ENCODE results near the gene LRBA.

Gene LRBA

GRCh38 chr4:150240011-150240410 is 775.1 kb downstream of the LRBA start:
- Histone ChIP-seq H3K36me3 (ENCODE audit: control insufficient read depth in 2 of 2, insufficient read depth in 2 of 2, low read length in 2 of 2) (no peaks in the 10 kb centered on the region), H3K4me3 (ENCODE audit: low read length in 2 of 2) (no peak overlapping the region), H3K9ac (ENCODE audit: low read depth in 1 of 2, low read length in 2 of 2) (no peak overlapping the region), H3K4me1 (ENCODE audit: control insufficient read depth in 2 of 2, insufficient read depth in 2 of 2, low read length in 2 of 2) (no peaks in the 10 kb centered on the region), H3K27ac (ENCODE audit: low read depth in 2 of 2, low read length in 2 of 2) (no peak overlapping the region), H3K9me3 (ENCODE audit: control insufficient read depth in 2 of 2, low read length in 2 of 2) (no peaks in the 10 kb centered on the region), H3K27me3 (ENCODE audit: control insufficient read depth in 2 of 2, insufficient read depth in 2 of 2, low read length in 2 of 2) (no peaks in the 10 kb centered on the region)

GRCh38 chr4:150238591-150238990 is 776.5 kb downstream of the LRBA start:
- H3K9ac ChIP-seq (ENCODE audit: low read depth in 1 of 2, low read length in 2 of 2): no peak overlapping the region
- H3K9me3 ChIP-seq (ENCODE audit: control insufficient read depth in 2 of 2, low read length in 2 of 2): no peaks in the 10 kb centered on the region
- H3K27ac ChIP-seq (ENCODE audit: low read depth in 2 of 2, low read length in 2 of 2): no peak overlapping the region
- no peak overlapping the region for H3K4me3 ChIP-seq (ENCODE audit: low read length in 2 of 2)
- no peaks in the 10 kb centered on the region for H3K27me3 ChIP-seq (ENCODE audit: control insufficient read depth in 2 of 2, insufficient read depth in 2 of 2, low read length in 2 of 2)
- no peaks in the 10 kb centered on the region for H3K4me1 ChIP-seq (ENCODE audit: control insufficient read depth in 2 of 2, insufficient read depth in 2 of 2, low read length in 2 of 2)
- H3K36me3 ChIP-seq (ENCODE audit: control insufficient read depth in 2 of 2, insufficient read depth in 2 of 2, low read length in 2 of 2): no peaks in the 10 kb centered on the region

- Histone ChIP-seq H3K9ac (ENCODE audit: low read depth in 1 of 2, low read length in 2 of 2) (no peak overlapping the region), H3K4me1 (ENCODE audit: control insufficient read depth in 2 of 2, insufficient read depth in 2 of 2, low read length in 2 of 2) (no peaks in the 10 kb centered on the region), H3K4me3 (ENCODE audit: low read length in 2 of 2) (no peak overlapping the region), H3K27me3 (ENCODE audit: control insufficient read depth in 2 of 2, insufficient read depth in 2 of 2, low read length in 2 of 2) (no peaks in the 10 kb centered on the region), H3K9me3 (ENCODE audit: control insufficient read depth in 2 of 2, low read length in 2 of 2) (no peaks in the 10 kb centered on the region), H3K36me3 (ENCODE audit: control insufficient read depth in 2 of 2, insufficient read depth in 2 of 2, low read length in 2 of 2) (no peaks in the 10 kb centered on the region), H3K27ac (ENCODE audit: low read depth in 2 of 2, low read length in 2 of 2) (no peak overlapping the region)
Observed at GRCh38 chr4:150237110-150237872, 777.8 kb downstream of the LRBA start.

- Histone ChIP-seq H3K4me1 (ENCODE audit: control insufficient read depth in 2 of 2, insufficient read depth in 2 of 2, low read length in 2 of 2) (no peaks in the 10 kb centered on the region), H3K9me3 (ENCODE audit: control insufficient read depth in 2 of 2, low read length in 2 of 2) (no peaks in the 10 kb centered on the region), H3K4me3 (ENCODE audit: low read length in 2 of 2) (no peak overlapping the region), H3K27ac (ENCODE audit: low read depth in 2 of 2, low read length in 2 of 2) (no peak overlapping the region), H3K27me3 (ENCODE audit: control insufficient read depth in 2 of 2, insufficient read depth in 2 of 2, low read length in 2 of 2) (no peaks in the 10 kb centered on the region), H3K9ac (ENCODE audit: low read depth in 1 of 2, low read length in 2 of 2) (no peak overlapping the region), H3K36me3 (ENCODE audit: control insufficient read depth in 2 of 2, insufficient read depth in 2 of 2, low read length in 2 of 2) (no peaks in the 10 kb centered on the region)
Observed at GRCh38 chr4:150236626-150237025, 778.5 kb downstream of the LRBA start.

GRCh38 chr4:150235808-150236271 is 779.2 kb downstream of the LRBA start:
- Histone ChIP-seq H3K27me3 (ENCODE audit: control insufficient read depth in 2 of 2, insufficient read depth in 2 of 2, low read length in 2 of 2) (no peaks in the 10 kb centered on the region), H3K4me3 (ENCODE audit: low read length in 2 of 2) (no peak overlapping the region), H3K27ac (ENCODE audit: low read depth in 2 of 2, low read length in 2 of 2) (peak overlapping the region in 1 of 2 donors; percentile 6), H3K4me1 (ENCODE audit: control insufficient read depth in 2 of 2, insufficient read depth in 2 of 2, low read length in 2 of 2) (no peaks in the 10 kb centered on the region), H3K9ac (ENCODE audit: low read depth in 1 of 2, low read length in 2 of 2) (no peak overlapping the region), H3K9me3 (ENCODE audit: control insufficient read depth in 2 of 2, low read length in 2 of 2) (no peaks in the 10 kb centered on the region), H3K36me3 (ENCODE audit: control insufficient read depth in 2 of 2, insufficient read depth in 2 of 2, low read length in 2 of 2) (no peaks in the 10 kb centered on the region)

GRCh38 chr4:150235317-150235716 is 779.8 kb downstream of the LRBA start:
- Histone ChIP-seq H3K9me3 (ENCODE audit: control insufficient read depth in 2 of 2, low read length in 2 of 2) (no peaks in the 10 kb centered on the region), H3K36me3 (ENCODE audit: control insufficient read depth in 2 of 2, insufficient read depth in 2 of 2, low read length in 2 of 2) (no peaks in the 10 kb centered on the region), H3K27ac (ENCODE audit: low read depth in 2 of 2, low read length in 2 of 2) (no peak overlapping the region), H3K27me3 (ENCODE audit: control insufficient read depth in 2 of 2, insufficient read depth in 2 of 2, low read length in 2 of 2) (no peaks in the 10 kb centered on the region), H3K9ac (ENCODE audit: low read depth in 1 of 2, low read length in 2 of 2) (no peak overlapping the region), H3K4me3 (ENCODE audit: low read length in 2 of 2) (no peak overlapping the region), H3K4me1 (ENCODE audit: control insufficient read depth in 2 of 2, insufficient read depth in 2 of 2, low read length in 2 of 2) (no peaks in the 10 kb centered on the region)

- Histone ChIP-seq H3K27ac (ENCODE audit: low read depth in 2 of 2, low read length in 2 of 2) (no peak overlapping the region), H3K4me3 (ENCODE audit: low read length in 2 of 2) (no peak overlapping the region), H3K9ac (ENCODE audit: low read depth in 1 of 2, low read length in 2 of 2) (no peak overlapping the region), H3K27me3 (ENCODE audit: control insufficient read depth in 2 of 2, insufficient read depth in 2 of 2, low read length in 2 of 2) (no peaks in the 10 kb centered on the region), H3K9me3 (ENCODE audit: control insufficient read depth in 2 of 2, low read length in 2 of 2) (no peaks in the 10 kb centered on the region), H3K4me1 (ENCODE audit: control insufficient read depth in 2 of 2, insufficient read depth in 2 of 2, low read length in 2 of 2) (no peaks in the 10 kb centered on the region), H3K36me3 (ENCODE audit: control insufficient read depth in 2 of 2, insufficient read depth in 2 of 2, low read length in 2 of 2) (no peaks in the 10 kb centered on the region)
Observed at GRCh38 chr4:150234246-150234645, 780.8 kb downstream of the LRBA start.

GRCh38 chr4:150232029-150232428 is 783.1 kb downstream of the LRBA start:
- H3K27ac ChIP-seq (ENCODE audit: low read depth in 2 of 2, low read length in 2 of 2): no peak overlapping the region
- no peaks in the 10 kb centered on the region for H3K4me1 ChIP-seq (ENCODE audit: control insufficient read depth in 2 of 2, insufficient read depth in 2 of 2, low read length in 2 of 2)
- H3K9ac ChIP-seq (ENCODE audit: low read depth in 1 of 2, low read length in 2 of 2): no peak overlapping the region

GRCh38 chr4:150231107-150231770 is 783.8 kb downstream of the LRBA start:
- no peaks in the 10 kb centered on the region for H3K9me3 ChIP-seq (ENCODE audit: control insufficient read depth in 2 of 2, low read length in 2 of 2)
- H3K4me3 ChIP-seq (ENCODE audit: low read length in 2 of 2): no peak overlapping the region
- H3K9ac ChIP-seq (ENCODE audit: low read depth in 1 of 2, low read length in 2 of 2): no peak overlapping the region
- H3K27me3 ChIP-seq (ENCODE audit: control insufficient read depth in 2 of 2, insufficient read depth in 2 of 2, low read length in 2 of 2): no peaks in the 10 kb centered on the region
- H3K4me1 ChIP-seq (ENCODE audit: control insufficient read depth in 2 of 2, insufficient read depth in 2 of 2, low read length in 2 of 2): no peaks in the 10 kb centered on the region
- H3K36me3 ChIP-seq (ENCODE audit: control insufficient read depth in 2 of 2, insufficient read depth in 2 of 2, low read length in 2 of 2): no peaks in the 10 kb centered on the region
- no peak overlapping the region for H3K27ac ChIP-seq (ENCODE audit: low read depth in 2 of 2, low read length in 2 of 2)

More at GRCh38 chr4:150232029-150232428, 783.1 kb downstream of the LRBA start:
- H3K4me3 ChIP-seq (ENCODE audit: low read length in 2 of 2): no peak overlapping the region
- H3K27me3 ChIP-seq (ENCODE audit: control insufficient read depth in 2 of 2, insufficient read depth in 2 of 2, low read length in 2 of 2): no peaks in the 10 kb centered on the region
- no peaks in the 10 kb centered on the region for H3K9me3 ChIP-seq (ENCODE audit: control insufficient read depth in 2 of 2, low read length in 2 of 2)
- H3K36me3 ChIP-seq (ENCODE audit: control insufficient read depth in 2 of 2, insufficient read depth in 2 of 2, low read length in 2 of 2): no peaks in the 10 kb centered on the region

GRCh38 chr4:150230561-150230960 is 784.5 kb downstream of the LRBA start:
- Histone ChIP-seq H3K27ac (ENCODE audit: low read depth in 2 of 2, low read length in 2 of 2) (no peak overlapping the region), H3K9me3 (ENCODE audit: control insufficient read depth in 2 of 2, low read length in 2 of 2) (no peaks in the 10 kb centered on the region), H3K36me3 (ENCODE audit: control insufficient read depth in 2 of 2, insufficient read depth in 2 of 2, low read length in 2 of 2) (no peaks in the 10 kb centered on the region), H3K4me3 (ENCODE audit: low read length in 2 of 2) (no peak overlapping the region), H3K4me1 (ENCODE audit: control insufficient read depth in 2 of 2, insufficient read depth in 2 of 2, low read length in 2 of 2) (no peaks in the 10 kb centered on the region), H3K27me3 (ENCODE audit: control insufficient read depth in 2 of 2, insufficient read depth in 2 of 2, low read length in 2 of 2) (no peaks in the 10 kb centered on the region), H3K9ac (ENCODE audit: low read depth in 1 of 2, low read length in 2 of 2) (no peak overlapping the region)
